HG02943 (cell line): ENCODE data around the gene LCE3B.
"Not testable (repeated sequence)": the region's sequence is repeated elsewhere in the genome, so short reads cannot be mapped to it uniquely, and the experiment has no call there.

Source experiments
- ATAC-seq: cut with Tn5 transposase; IDR thresholded peaks from one replicate; pipeline ENCODE4 v1.9.1; 2021; ENCODE audit warnings: mild to moderate bottlenecking, low read depth, moderate library complexity; ENCODE audit not compliant: unreplicated experiment

The LCE3B gene, protein sequence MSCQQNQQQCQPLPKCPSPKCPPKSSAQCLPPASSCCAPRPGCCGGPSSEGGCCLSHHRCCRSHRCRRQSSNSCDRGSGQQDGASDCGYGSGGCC

DNA sequence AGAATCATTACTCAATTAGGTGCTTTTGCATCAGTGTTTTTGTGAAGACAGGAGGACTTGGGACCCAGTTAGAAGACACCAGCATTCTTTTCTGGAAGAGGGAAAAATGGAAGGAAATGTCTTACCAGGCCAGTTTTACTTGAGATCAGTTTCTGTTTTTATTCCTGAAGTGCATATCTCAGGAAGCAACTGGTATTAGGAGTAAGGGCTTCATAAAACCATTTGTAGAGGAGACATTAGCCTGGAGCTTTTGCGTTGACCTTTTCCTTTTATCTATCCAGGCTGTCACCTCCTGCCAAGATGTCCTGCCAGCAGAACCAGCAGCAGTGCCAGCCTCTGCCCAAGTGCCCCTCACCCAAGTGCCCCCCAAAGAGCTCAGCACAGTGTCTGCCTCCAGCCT is at the start of gene LCE3B:
Gene LCE3B (plus strand): TSS at position 301 of the 400 bp plus-strand sequence. CDS start 0 bp downstream, at position 301.
- ATAC-seq: no peak

DNA sequence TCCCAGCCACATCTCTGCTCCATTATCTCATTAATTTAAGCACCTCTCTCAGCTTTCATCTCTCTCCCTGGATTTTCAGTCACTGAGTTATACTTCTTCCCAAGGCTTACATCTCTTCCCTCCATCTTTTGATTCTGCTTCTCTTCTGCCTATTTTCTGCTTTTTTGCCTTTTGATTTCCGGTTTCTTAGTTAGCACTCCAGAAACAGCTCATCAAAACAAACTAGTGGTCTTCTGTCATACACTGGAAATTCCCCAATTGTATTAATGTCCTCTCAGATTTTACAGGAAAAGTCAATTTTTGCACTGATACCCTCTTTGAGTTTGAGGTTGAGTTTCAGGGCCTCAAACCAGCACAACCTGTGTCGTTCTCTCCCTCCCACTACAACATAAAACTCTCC is 48.5 kb upstream of the LCE3B start:
- ATAC-seq: no peak

DNA sequence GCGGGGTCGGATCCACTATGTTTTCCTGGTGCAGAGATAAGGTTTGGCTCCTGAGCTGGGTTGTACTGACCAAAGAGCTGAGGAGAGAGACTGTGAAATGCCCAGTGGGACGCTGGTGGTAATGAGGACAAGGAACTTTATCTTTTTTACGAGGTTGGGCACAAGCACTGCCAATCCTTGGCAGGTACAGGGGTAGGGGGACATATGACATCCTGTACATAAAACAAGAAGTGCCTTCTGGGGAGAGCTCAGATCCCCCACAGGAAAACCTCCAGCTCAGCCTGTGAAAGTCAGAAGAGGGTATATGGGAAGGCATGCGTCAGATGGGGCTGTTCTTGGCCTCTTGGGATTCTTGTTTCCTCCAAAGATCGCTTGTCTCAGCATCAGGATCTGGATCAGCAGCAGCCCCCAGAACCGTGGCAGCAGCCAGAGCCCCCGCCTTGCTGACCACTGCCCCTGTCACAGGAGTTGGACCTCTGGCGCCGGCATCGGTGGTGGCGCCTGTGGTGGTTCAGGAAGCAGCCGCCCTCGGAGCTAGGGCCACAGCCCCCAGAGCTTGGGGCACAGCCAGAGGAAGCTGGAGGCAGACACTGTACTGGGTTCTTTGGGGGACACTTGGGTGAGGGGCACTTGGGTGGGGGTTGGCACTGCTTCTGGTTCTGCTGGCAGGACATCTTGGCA is 47.9 kb upstream of the LCE3B start:
- ATAC-seq: no peak

DNA sequence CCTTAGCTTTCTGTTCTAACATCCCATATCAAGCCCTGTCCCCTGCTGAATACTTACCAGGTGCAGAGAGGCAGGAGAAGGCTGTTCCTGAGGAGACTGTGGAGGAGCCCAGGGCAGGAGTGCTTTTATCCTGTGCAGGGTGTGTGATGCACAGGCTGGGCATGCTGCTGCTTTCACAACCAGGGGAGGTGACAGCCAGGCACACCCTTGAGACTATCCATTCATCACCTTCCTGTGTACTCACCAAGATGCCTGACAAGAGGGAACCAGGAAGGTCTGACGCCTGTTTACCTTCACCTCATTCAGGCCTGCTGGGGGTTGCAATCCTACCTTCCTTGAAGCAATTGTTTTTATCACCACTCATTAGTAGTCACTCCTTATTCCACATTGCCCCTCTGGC is 46.9 kb upstream of the LCE3B start, which contains the start of gene LCE3E:
Gene LCE3E (minus strand): TSS at position 100 of the 400 bp plus-strand sequence. CDS start 572 bp downstream, outside the sequence.
- ATAC-seq: no peak

DNA sequence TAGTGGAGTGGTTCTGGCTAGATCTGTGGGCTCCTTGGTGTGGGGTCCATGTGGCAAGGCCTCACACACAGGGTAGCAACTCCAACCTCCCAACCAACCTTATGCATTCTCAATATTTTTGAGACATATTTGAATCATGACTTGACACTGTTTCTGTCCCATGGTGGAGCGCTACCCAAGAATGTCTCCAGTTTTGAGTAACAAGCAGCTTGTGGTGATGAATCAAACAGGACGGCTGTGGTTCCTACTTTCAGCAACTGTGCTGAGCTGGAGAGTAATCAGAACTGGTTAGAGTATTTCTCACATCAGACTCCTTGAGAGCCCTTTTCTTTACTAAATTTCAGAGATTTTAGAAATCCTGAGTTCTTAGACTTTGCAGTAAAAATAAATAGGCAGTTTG is 36.4 kb upstream of the LCE3B start:
- ATAC-seq: no peak

DNA sequence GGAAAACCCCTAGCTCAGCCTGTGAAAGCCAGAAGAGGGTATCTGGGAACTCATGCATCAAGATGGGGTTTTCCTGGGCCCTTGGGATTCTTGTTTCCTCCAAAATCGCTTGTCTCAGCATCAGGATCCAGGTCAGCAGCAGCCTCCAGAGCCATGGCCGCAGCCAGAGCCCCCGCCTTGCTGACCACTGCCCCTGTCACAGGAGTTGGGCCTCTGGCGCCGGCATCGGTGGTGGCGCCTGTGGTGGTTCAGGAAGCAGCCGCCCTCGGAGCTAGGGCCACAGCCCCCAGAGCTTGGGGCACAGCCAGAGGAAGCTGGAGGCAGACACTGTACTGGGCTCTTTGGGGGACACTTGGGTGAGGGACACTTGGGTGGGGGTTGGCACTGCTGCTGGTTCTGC is 34.1 kb upstream of the LCE3B start:
- ATAC-seq: not testable (repeated sequence)

DNA sequence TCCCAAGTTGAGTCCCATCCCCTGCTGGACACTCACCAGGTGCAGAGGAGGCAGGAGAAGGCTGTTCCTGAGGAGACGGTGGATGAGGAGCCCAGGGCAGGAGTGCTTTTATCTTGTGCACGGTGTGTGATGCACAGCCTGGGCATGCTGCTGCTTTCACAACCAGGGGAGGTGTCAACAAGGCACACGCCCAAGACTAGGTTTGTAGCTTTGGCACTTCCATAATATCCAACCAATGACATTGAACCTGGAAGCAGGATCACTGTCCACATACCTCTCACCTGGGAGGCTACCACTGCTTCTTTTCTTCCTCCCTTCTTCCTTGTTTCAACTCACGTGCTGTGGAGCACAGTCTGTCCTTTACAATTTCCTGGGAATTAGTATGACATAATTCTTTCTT is 33.2 kb upstream of the LCE3B start, which contains the start of gene LCE3D:
Gene LCE3D (minus strand): TSS at position 84 of the 400 bp plus-strand sequence. CDS start 580 bp downstream, outside the sequence.
- no peak for ATAC-seq

DNA sequence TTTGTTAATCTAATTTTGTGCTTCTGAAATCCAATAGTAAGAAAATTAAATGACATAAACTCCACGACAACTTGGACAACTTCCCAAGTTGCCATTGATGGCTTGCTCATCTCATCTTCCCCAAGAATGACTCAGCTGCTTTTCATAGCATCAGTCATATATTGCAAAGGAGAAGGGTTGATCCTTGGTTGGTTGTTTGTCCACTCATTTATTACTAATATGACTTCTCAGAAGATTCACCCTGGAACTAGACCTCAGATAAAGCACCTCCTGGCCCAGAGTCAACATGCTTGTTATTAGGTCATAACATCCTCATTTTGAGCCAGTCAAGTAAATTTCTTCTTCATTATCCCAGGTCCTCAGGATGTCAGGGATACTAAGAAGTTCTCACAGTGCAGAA is 31.0 kb upstream of the LCE3B start:
- no peak for ATAC-seq

DNA sequence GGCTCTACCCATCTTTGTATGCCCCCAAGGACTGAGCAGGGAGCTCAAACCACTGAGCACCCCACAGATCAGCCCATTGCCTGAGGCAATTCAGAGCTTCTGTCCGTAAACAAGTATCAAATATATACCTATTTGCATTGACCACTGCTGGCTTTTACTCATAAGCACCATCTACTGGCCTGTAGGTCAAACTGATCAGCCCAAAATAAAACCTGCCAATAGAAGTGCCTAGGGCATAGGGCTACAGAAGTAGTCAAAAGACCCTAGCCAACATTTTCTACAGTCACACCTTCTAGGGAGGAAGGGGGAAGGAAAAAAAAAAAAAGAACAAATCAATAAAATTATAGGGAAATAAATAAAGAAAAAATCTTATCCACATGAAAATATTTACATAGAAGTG is 28.0 kb upstream of the LCE3B start:
- ATAC-seq: no peak

DNA sequence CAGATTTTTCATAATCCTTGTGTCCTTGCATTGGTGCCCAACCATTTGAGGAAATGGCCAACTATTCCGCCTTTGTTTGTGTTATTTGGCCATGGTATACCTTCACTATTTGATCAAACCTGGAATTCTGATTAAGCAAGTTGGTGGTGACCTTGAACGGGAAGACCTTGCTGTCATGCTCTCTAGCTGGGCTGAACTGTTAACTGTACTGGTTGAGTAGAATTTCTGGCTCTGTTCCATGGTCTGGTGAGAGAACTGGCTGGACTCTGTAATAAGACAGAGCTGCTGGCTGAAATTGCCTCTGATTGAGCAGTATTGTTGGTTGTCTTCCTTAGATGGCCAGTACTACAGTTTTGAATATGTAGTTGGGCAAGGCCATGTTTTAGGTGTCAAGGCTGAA is 16.6 kb upstream of the LCE3B start:
- ATAC-seq: no peak

DNA sequence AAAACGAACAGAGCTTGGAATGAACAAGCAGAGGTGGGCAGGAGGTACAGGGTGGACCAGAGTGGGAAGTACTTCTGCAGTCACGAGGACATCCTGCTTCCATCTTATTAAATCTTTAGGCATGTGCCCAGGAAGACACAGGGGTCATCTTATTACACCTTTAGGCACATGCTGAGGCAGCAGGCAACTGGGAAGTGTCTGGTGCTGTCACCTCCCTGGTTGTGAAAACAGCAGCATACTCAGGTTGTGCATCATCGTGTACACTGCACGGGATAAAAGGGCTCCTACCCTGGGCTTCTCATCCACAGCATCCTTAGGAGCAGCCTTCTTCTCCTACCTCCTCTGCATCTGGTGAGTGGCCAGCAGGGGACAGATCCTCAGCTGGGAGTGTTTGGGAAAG is 13.7 kb upstream of the LCE3B start, which contains the start of gene LCE3C:
Gene LCE3C (plus strand): TSS at position 301 of the 400 bp plus-strand sequence. CDS start 498 bp downstream, outside the sequence.
- no peak for ATAC-seq

DNA sequence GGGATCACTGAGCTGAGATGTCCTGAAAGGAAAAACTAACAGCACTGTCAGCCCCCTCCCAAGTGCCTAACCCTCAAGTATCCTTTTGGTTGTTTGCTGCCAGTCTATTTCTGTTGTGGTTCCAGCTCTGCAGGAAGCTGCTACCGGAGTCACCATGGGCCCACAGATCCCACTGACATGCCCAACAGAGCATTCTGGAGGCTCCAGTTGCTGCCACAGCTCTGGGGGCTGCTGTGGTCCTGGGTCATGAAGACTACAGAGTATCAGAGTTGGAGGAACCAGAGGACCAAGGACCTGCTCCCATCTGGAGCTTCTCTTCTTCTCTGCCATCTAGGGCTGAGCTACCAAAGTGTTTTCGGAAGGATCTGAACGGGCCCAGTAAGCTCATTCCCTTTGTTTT is 8.4 kb downstream of the LCE3B start:
- ATAC-seq: no peak

DNA sequence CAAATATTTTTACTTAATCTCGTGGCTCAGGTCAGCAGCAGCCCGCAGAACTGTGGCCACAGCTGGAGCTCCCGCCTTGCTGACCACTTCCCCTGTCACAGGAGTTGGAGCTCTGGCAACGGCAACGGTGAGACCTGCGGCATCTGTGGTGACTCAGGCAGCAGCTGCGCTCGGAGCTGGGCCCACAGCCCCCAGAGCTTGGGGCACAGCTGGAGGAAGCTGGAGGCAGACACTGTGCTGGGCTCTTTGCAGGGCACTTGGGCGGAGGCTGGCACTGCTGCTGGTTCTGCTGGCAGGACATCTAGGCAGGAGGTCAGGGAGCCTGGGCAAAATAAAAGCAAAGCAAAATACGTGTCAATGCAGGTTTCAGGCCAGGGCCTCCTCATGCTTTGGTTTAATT is 9.2 kb downstream of the LCE3B start, which contains the start of gene LCE3A:
Gene LCE3A (minus strand): TSS at position 301 of the 400 bp plus-strand sequence. CDS start 0 bp downstream, at position 301.
- no peak for ATAC-seq

DNA sequence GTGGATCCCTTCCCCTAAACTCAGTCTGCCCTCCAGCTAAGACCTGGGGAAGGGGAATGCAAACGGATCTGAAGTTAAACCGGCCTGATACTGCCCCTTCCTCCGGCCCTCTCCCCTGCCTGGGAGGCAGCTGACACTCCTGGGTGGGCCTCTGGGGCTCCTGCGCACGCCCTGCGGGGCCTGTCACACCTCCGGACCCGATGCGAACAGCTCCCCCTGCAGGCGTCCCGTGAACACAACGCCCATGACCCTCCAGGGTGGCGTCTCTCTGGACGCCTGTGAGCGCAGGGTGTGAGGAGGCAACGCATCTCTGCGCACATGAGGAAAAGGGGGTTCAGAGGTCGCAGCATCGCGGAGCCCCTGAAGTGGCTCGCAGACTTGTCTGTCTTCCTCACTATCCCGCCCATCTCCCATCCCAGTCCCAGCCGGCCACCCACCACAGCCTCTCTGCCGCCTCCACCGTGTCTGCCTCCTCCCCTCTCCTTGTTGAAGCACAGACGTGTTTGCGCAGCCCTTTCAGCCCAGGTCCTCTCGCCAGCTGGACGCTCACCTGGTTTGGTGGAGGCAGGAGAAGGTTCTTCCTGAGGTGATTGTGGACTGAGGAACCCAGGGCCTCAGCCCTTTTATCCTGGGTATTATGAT is 9.7 kb downstream of the LCE3B start:
- ATAC-seq: no peak

DNA sequence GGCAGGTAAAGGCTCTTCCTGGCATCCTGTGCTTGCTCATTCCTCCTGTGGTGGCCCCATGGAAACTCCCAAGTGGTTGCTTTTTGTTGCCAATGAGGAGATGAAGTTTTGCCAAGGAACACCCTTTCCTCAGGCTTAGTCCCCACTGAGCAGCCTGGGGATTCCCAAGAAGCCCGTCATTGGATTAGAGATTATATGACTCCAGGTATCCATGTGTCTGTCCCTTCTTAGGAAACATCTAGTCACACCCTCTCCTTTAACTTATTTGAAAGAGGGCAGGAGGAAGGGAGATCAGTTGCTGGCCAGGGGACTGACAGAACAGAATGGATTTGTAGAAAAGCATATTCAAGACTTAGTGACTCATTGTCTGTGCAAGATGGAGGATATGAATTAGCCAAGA is 13.1 kb downstream of the LCE3B start:
- ATAC-seq: no peak

DNA sequence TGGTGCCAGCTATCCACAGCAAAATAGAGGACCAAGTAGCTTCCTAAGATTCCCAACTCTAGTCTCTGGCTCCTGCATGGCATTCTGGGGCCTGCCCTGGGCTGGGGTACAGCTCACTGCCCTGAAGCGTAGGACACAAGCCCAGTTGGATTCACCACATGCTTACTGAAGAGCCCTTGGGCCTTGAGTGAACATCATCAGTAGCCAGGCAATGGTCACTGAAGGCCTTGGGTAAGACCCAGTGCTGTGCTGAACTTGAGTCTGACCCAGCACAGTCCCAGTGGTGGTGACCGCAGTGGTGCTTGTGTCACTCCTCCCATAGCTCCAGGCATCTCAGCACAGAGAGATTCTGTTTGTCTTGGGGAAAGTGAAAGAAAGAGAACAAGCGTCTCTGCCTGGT is 17.0 kb downstream of the LCE3B start:
- no peak for ATAC-seq

DNA sequence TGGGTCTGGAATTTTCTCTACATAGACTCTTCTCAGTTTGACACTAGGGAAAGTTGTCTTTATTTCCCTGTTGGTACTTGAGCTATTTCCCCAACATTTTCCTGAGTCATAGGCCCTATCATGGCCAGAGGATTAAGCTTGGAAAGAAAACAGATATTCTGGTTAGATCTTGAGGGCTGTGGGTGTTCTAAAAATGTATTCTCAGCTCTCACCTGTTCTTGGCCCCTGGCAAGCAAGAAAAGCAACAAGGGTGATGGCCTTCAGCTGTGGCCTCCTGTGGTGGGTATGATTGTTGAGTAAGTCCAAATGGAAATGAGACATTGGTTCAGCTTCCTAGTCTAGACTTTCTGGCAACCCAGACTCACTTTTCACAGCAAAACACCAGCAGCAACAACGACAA is 26.7 kb downstream of the LCE3B start:
- no peak for ATAC-seq

DNA sequence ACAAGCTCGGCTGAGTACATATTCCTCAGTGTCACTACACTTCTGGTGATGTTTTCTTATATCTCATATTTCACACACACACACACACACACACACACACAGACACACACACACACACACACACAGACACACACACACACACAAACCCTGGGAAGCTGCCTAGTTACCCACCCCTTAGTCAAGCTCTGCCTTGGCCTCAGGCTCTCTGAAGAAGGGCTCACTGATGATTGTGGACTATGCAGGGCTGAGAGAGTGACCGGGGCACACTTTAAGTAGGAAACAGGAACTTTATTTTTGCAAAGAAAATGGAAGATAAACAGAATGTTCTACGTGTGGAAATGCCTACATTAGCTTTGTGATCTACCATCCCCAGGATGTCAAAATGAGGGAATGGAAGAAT is 30.3 kb downstream of the LCE3B start:
- no peak for ATAC-seq

DNA sequence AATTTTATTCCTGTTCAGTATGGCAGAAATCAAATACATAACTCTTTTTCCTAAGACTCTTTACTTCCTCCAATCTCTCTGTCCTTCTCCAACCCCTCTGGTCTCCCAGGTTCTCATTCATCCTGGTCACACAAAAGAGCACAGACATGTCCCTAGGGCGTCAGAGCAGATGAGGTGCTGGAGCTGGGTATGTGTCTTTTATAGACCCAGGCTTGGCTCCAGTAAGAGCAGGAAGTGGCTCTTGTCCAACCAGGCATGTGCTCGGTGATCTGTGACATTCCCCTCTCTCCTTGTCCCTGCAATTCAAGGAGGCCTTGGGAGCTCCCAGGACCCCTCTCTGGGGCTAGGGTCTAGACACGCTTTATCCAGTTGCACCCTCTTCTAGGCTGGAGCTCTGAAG is 31.5 kb downstream of the LCE3B start:
- ATAC-seq: no peak

DNA sequence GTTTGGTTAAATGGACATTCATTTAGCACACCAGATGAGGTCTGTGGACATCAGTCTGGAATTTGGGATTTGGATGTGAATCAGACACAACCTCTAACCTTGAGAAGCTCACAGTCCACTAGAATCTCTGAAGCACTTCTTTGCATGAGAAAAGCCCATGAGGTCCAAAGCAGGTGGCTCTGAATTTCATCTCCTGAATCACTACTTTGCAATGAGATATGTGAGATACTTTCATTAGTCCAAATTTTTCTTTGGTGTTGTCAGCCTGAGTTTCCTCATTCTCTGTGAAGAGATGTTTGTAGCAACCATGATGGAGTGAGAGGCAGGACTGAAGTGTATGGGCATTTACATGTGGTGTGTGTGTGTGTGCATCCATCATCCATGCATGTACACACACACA is 33.0 kb downstream of the LCE3B start:
- no peak for ATAC-seq

DNA sequence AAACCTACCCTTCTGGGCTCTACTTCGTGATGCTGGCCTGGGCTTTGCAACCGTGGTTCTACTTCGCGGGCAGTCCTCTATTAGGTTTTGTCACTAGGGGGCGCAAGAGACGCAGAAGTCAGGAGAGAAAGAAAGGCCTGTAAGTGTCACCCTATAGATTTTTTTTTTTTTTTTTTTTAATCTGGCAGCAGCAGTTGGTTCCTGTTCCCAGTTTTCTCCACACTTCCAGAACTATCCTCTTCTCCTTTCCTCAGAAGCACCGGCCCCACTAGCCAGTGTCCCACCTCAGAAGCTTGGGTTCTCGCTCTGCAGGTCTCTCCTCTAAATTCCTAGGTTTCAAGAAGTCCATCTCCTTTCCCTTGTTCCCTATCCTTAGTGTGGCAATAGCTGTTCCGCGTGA is 40.5 kb downstream of the LCE3B start:
- ATAC-seq: no peak

DNA sequence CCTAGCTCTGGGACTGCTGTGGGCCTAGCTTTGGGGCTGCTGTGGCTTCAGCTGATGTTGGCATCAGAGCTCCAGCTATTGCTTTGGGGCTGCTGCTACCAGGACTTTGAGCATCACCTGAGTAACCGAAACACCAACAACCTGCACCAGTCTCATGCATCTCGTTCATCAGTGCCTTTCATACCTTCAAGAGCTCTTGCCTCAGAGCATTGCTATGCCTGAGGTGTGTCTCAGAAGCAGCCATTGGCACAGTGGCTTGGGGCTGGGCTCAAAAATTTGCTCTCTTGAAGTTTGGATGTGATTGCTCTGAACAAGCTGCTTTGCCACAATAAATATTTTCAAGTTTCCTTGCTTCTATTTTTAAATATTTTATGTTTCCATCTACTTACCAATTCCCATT is 42.8 kb downstream of the LCE3B start:
- no peak for ATAC-seq
